ENCODE results near the gene HHIP.

The HHIP gene

GRCh38 chr4:144733566-144733965 lies 87.6 kb downstream of the HHIP start:
- no peak overlapping the region for H3K4me3 ChIP-seq (ENCODE audit: control insufficient read depth, low read depth, low read length)
- TF ChIP-seq, protein P1, sequence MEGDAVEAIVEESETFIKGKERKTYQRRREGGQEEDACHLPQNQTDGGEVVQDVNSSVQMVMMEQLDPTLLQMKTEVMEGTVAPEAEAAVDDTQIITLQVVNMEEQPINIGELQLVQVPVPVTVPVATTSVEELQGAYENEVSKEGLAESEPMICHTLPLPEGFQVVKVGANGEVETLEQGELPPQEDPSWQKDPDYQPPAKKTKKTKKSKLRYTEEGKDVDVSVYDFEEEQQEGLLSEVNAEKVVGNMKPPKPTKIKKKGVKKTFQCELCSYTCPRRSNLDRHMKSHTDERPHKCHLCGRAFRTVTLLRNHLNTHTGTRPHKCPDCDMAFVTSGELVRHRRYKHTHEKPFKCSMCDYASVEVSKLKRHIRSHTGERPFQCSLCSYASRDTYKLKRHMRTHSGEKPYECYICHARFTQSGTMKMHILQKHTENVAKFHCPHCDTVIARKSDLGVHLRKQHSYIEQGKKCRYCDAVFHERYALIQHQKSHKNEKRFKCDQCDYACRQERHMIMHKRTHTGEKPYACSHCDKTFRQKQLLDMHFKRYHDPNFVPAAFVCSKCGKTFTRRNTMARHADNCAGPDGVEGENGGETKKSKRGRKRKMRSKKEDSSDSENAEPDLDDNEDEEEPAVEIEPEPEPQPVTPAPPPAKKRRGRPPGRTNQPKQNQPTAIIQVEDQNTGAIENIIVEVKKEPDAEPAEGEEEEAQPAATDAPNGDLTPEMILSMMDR (IDR thresholded peaks at IDR 0.05; ENCODE audit: control insufficient read depth, insufficient read depth, low read depth, low read length, missing control alignments), result no peak
- no peak for DNase-seq (ENCODE audit: low read depth)

- TF ChIP-seq, protein P1 (IDR thresholded peaks at IDR 0.05; ENCODE audit: control insufficient read depth, insufficient read depth, low read depth, low read length, missing control alignments), result no peak
Measured at GRCh38 chr4:144734522-144734921, 88.6 kb downstream of the HHIP start.

GRCh38 chr4:144738649-144739048 lies 92.7 kb downstream of the HHIP start:
- TF ChIP-seq, protein P1 (IDR thresholded peaks at IDR 0.05; ENCODE audit: control insufficient read depth, insufficient read depth, low read depth, low read length, missing control alignments), result no peak
- DNase-seq (ENCODE audit: low read depth), result no peak
- H3K4me3 ChIP-seq (ENCODE audit: control insufficient read depth, low read depth, low read length), result no peak overlapping the region

More at GRCh38 chr4:144734522-144734921, 88.6 kb downstream of the HHIP start:
- no peak overlapping the region for H3K4me3 ChIP-seq (ENCODE audit: control insufficient read depth, low read depth, low read length)
- no peak for DNase-seq (ENCODE audit: low read depth)

DNA sequence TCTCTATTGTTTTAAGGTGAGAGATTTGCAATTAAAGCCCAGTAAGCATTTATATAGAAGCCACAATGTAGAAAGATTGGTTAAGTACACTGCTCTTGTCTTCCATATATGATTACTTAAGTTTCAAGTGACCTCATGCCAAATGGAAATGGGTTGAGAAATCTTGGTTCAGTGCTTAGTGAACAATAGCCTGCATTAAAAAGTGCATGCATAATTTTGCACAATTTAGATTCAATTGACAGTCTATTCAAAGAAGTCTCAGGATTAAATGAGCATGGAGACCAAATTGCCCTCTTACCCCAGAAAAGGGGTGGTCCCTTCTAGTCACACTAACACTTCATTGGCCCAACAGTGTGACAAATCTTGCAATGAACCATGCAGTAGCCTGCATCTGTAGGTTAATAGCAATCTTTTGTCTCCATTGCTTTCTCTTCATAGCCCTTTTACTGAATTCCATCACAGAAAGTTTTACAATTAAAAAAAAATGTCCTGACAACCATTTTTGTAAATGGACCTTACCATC lies 93.6 kb downstream of the HHIP start:
- DNase-seq (ENCODE audit: low read depth), result no peak
- TF ChIP-seq, protein P1 (IDR thresholded peaks at IDR 0.05; ENCODE audit: control insufficient read depth, insufficient read depth, low read depth, low read length, missing control alignments), result no peak
- H3K4me3 ChIP-seq (ENCODE audit: control insufficient read depth, low read depth, low read length), result no peak overlapping the region

DNA sequence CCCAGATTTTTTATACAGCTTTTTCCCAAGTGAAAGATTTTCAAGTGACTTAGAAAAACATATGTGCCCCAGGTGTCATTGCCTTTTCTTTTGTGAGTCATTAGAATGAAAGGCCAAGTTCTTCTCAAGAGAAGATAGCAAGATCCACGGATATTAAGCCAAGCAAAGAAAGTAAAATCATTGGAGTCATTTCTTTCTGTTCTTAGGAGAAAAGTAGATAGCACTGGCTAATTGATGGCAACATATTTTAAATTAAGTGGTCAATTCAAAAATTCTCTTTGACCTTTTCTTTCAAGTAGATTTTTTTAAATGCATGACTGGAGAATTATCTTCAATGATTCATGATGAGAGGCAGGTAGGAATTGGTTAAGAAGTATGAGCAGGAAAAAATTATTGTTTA lies 94.4 kb downstream of the HHIP start:
- no peak for DNase-seq (ENCODE audit: low read depth)
- TF ChIP-seq, protein P1 (IDR thresholded peaks at IDR 0.05; ENCODE audit: control insufficient read depth, insufficient read depth, low read depth, low read length, missing control alignments), result no peak
- no peak overlapping the region for H3K4me3 ChIP-seq (ENCODE audit: control insufficient read depth, low read depth, low read length)

DNA sequence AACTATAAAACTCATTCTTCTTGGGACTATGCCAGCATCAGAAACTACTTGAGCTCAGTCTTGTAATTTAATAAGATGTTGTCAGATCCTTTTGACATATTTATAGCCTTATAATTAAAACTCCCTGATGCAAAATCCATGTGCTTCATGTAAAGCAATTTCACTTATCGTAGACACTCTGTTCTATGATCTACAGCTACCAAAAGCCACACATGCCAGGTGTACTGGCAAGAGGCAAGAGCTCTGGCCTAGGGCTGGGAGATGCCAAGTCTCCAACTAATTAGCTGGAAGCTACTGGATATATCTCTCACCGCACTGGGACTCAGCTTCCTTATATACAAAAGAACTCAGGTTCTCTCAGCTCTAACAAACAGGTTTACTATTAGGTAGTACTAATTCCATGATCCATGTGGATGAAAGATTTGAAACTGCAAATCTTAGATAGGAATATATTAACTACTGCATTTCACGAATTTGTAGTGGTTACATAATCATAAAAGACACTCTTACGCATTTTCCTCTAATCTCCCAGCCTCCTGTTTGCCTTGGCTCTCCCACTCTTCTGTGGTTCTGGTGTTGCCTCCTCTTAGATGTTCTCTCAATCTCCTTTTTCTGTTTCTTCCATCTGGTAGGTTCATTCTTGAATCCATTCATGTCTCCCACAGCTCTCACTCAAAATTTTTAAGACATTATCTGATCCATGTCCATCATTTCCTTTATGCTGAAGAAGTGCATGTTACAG lies 103.0 kb downstream of the HHIP start:
- no peak for DNase-seq (ENCODE audit: low read depth)
- TF ChIP-seq, protein P1 (IDR thresholded peaks at IDR 0.05; ENCODE audit: control insufficient read depth, insufficient read depth, low read depth, low read length, missing control alignments), result no peak
- no peak overlapping the region for H3K4me3 ChIP-seq (ENCODE audit: control insufficient read depth, low read depth, low read length)
